ENCODE data around the gene MPC1. TPM values are rescaled to one million over a fixed set of nuclear protein-coding genes. Genes with fewer than 3 reads are reported as not detected.

The MPC1 gene
- total RNA-seq, 3 donors from 2014 or later (not counting 1 experiment from before 2014, with no cell fraction given): 26.3 to 31.1 (median 30.4) TPM

DNA sequence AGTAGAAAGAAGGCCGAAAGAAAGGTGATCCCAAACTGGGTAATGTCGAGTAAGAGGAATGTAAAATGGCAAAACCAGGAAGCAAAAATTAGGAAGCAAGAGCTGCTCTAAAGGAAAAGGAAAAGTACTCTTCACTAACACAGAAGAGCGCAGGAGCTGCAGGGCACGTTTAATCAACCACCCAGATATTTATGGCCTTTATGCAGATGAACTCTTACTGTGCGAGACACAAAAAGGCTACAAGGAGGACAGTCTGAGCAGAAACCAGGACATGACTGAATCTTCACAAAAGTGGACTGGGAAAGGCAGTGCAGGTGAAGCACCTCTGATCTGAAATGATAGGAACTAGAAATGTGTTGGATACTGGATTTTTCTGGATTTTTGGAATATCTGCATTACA, 59.3 kb downstream of the MPC1 start:
- peaks cover 16% of the 10 kb centered on the region for H3K4me1 ChIP-seq (ENCODE audit: control insufficient read depth, insufficient read depth, low read length)
- Mint-ChIP-seq H3K36me3 (peaks cover 6% of the 10 kb centered on the region), H3K4me3 (no peak overlapping the region), H3K27me3 (ENCODE audit: low read depth in 2 of 2) (no peaks in the 10 kb centered on the region), H3K9me3 (no peaks in the 10 kb centered on the region), H3K4me1 (peaks cover 40 to 53% of the 10 kb centered on the region in 2 donors), H3K27ac (no peak overlapping the region)
- H3K27ac ChIP-seq (ENCODE audit: low read length): no peak overlapping the region
- intact Hi-C loops (cut with micrococcal nuclease): no loop called here
- no peak for ATAC-seq
- H3K27me3 ChIP-seq (ENCODE audit: control insufficient read depth, insufficient read depth, low read length): no peaks in the 10 kb centered on the region
- no peak overlapping the region for H3K4me3 ChIP-seq (ENCODE audit: low read length)
- TF ChIP-seq, protein P1, sequence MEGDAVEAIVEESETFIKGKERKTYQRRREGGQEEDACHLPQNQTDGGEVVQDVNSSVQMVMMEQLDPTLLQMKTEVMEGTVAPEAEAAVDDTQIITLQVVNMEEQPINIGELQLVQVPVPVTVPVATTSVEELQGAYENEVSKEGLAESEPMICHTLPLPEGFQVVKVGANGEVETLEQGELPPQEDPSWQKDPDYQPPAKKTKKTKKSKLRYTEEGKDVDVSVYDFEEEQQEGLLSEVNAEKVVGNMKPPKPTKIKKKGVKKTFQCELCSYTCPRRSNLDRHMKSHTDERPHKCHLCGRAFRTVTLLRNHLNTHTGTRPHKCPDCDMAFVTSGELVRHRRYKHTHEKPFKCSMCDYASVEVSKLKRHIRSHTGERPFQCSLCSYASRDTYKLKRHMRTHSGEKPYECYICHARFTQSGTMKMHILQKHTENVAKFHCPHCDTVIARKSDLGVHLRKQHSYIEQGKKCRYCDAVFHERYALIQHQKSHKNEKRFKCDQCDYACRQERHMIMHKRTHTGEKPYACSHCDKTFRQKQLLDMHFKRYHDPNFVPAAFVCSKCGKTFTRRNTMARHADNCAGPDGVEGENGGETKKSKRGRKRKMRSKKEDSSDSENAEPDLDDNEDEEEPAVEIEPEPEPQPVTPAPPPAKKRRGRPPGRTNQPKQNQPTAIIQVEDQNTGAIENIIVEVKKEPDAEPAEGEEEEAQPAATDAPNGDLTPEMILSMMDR (IDR thresholded peaks at IDR 0.05): no peak
- no peaks in the 10 kb centered on the region for H3K9me3 ChIP-seq (ENCODE audit: control insufficient read depth, insufficient read depth, low read length)
- peaks cover 55% of the 10 kb centered on the region for H3K36me3 ChIP-seq (ENCODE audit: control insufficient read depth, insufficient read depth, low read length)
- WGBS (ENCODE audit: insufficient coverage): 98% methylated on average over 4 of the region's 5 CpGs
- no peak for DNase-seq

DNA sequence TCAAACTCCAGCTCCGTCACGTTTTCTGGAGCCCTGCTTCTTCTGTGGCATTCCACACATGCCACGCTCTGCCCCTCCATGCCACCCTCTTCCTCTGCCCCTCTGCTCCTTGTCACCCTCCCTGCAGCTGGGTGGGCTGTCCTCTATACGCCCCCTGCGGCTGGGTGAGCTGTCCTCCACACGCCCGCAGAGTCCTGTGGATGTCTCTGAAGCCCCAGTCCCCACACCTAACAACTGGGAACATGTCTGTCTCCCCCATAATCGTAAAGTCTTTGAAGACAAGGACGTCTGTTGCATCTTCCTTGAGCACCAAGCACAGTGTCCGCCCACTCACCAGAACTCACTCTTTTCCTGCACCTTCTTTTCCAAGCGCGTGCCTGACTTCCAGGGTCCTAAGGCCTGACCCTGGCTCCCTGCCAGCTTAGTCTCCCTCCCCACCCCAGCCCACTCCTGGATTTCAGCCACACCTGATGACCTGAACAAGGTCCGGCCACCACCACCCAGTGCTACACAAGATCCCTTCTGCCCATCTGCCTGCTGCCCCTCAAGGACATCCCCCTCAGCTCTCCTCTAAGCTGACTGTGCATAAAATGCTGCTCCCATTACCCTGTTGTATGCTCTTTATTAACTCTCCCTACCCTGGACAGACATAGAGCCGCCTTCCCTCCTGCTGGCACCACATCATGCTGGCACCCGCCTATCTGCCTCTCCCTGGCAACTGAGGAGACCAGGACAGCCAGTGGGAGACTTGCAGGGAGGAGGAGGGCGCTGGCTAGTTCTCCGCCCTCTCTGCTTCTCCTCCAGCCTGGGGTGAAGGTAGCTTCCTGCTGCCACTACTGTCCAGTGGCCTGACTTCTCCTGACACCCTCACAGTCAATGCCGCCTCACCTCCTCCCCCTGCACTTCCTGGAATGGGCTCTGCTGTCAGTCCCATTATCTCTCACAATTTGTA, 63.8 kb downstream of the MPC1 start:
- peaks cover 12 to 21% of the 10 kb centered on the region in 2 donors for H3K4me1 Mint-ChIP-seq
- TF ChIP-seq, protein P1 (IDR thresholded peaks at IDR 0.05): no peak
- Histone ChIP-seq H3K4me1 (ENCODE audit: control insufficient read depth, insufficient read depth, low read length) (peaks cover 3% of the 10 kb centered on the region), H3K9me3 (ENCODE audit: control insufficient read depth, insufficient read depth, low read length) (no peaks in the 10 kb centered on the region), H3K36me3 (ENCODE audit: control insufficient read depth, insufficient read depth, low read length) (peaks cover 33% of the 10 kb centered on the region), H3K27ac (ENCODE audit: low read length) (no peak overlapping the region), H3K4me3 (ENCODE audit: low read length) (no peak overlapping the region), H3K27me3 (ENCODE audit: control insufficient read depth, insufficient read depth, low read length) (no peaks in the 10 kb centered on the region)
- WGBS (ENCODE audit: insufficient coverage): 86% methylated on average over 18 of the region's 18 CpGs
- DNase-seq (no peak), ATAC-seq (no peak)
- H3K27me3 Mint-ChIP-seq (ENCODE audit: low read depth in 2 of 2): no peaks in the 10 kb centered on the region
- no peak overlapping the region for H3K4me3 Mint-ChIP-seq
- H3K27ac Mint-ChIP-seq: peak overlapping the region in 1 of 2 donors; percentile 32
- H3K9me3 Mint-ChIP-seq: no peaks in the 10 kb centered on the region
- H3K36me3 Mint-ChIP-seq: no peaks in the 10 kb centered on the region
- intact Hi-C loops (cut with micrococcal nuclease): no loop called here

DNA sequence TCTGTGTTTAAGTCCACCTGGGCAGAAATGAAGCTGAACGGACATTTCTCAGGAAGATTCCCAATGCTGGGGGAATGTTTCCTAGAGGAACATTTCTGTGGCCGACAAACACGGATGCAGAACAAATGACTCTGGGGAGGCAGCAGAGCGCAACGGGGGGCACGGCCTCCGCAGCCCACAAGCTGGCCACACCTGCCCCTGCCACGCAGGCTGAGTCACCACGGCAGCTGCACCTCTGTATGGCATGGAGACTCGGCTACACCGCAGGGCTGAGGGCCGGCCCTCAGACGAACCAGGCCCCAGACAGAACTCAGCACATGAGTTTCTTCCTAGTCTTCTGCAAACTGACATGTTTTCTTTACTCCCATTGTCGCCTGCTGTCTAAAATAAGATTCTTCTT, 64.5 kb downstream of the MPC1 start:
- Mint-ChIP-seq H3K4me1 (peaks cover 12 to 15% of the 10 kb centered on the region in 2 donors), H3K27me3 (ENCODE audit: low read depth in 2 of 2) (no peaks in the 10 kb centered on the region), H3K36me3 (no peaks in the 10 kb centered on the region), H3K27ac (no peak overlapping the region), H3K9me3 (no peaks in the 10 kb centered on the region), H3K4me3 (no peak overlapping the region)
- no peak overlapping the region for H3K4me3 ChIP-seq (ENCODE audit: low read length)
- ATAC-seq (no peak), DNase-seq (no peak)
- peaks cover 28% of the 10 kb centered on the region for H3K36me3 ChIP-seq (ENCODE audit: control insufficient read depth, insufficient read depth, low read length)
- intact Hi-C loops (cut with micrococcal nuclease): no loop called here
- H3K9me3 ChIP-seq (ENCODE audit: control insufficient read depth, insufficient read depth, low read length): no peaks in the 10 kb centered on the region
- TF ChIP-seq, protein P1 (IDR thresholded peaks at IDR 0.05): no peak
- no peak overlapping the region for H3K27ac ChIP-seq (ENCODE audit: low read length)
- WGBS (ENCODE audit: insufficient coverage): 82% methylated on average over 14 of the region's 14 CpGs
- no peaks in the 10 kb centered on the region for H3K27me3 ChIP-seq (ENCODE audit: control insufficient read depth, insufficient read depth, low read length)
- H3K4me1 ChIP-seq (ENCODE audit: control insufficient read depth, insufficient read depth, low read length): peaks cover 3% of the 10 kb centered on the region

All from natural killer cell (primary cell).